Neural progenitor cell (in vitro differentiated cells): ENCODE data around the gene WNT2B. TPM values are rescaled to one million over a fixed set of nuclear protein-coding genes. Genes with fewer than 3 reads are reported as not detected.

Experiments
- DNase-seq: peaks from one replicate; pipeline ENCODE4 v3.0.0-alpha.2; 2016; ENCODE audit warnings: low spot score
- H2AFZ ChIP-seq: fragments of 200-600 bp; sonication (generic); replicated peaks from 2 replicates; pipeline ENCODE4 v1.6.1; 2016; ENCODE audit warnings: antibody characterized with exemption
- H3F3A ChIP-seq: fragments of 200-600 bp; sonication (generic); 2 replicates; pipeline ENCODE4 v1.6.1; 2016; ENCODE audit warnings: antibody characterized with exemption, low read depth
- H3K27ac ChIP-seq: fragments of 200-600 bp; sonication (generic); 2 replicates; pipeline ENCODE4 v1.5.1; 2016; ENCODE audit warnings: mild to moderate bottlenecking
- H3K27me3 ChIP-seq: fragments of 200-600 bp; sonication (generic); 2 replicates; pipeline ENCODE4 v1.6.1; 2016; ENCODE audit warnings: mild to moderate bottlenecking, moderate library complexity
- H3K36me3 ChIP-seq: fragments of 200-600 bp; sonication (generic); 2 replicates; pipeline ENCODE4 v1.5.1; 2016
- H3K4me1 ChIP-seq: fragments of 200-600 bp; sonication (generic); 2 replicates; pipeline ENCODE4 v1.6.1; 2016; ENCODE audit warnings: mixed run types
- H3K4me2 ChIP-seq: fragments of 200-600 bp; sonication (generic); 2 replicates; pipeline ENCODE4 v1.6.1; 2016
- H3K4me3 ChIP-seq: fragments of 200-600 bp; sonication (generic); 2 replicates; pipeline ENCODE4 v1.5.1; 2016
- H3K79me2 ChIP-seq: fragments of 200-600 bp; sonication (generic); 2 replicates; pipeline ENCODE4 v1.6.1; 2016; ENCODE audit warnings: low read depth
- H3K9ac ChIP-seq: fragments of 200-600 bp; sonication (generic); 2 replicates; pipeline ENCODE4 v1.6.1; 2016
- H3K9me3 ChIP-seq: fragments of 200-600 bp; sonication (generic); 2 replicates; pipeline ENCODE4 v1.5.1; 2016; ENCODE audit warnings: low read depth
- H4K20me1 ChIP-seq: fragments of 200-600 bp; sonication (generic); 2 replicates; pipeline ENCODE4 v1.6.1; 2016; ENCODE audit warnings: low read depth
- H3K27ac Mint-ChIP-seq: 3 replicates; pipeline ENCODE4 v1.8.0; 2021; ENCODE audit warnings: mixed read lengths
- H3K27me3 Mint-ChIP-seq: 2 replicates; pipeline ENCODE4 v1.8.0; 2022; ENCODE audit warnings: low read depth, mild to moderate bottlenecking, inconsistent platforms, moderate library complexity, mixed read lengths; ENCODE audit not compliant: insufficient read depth
- H3K36me3 Mint-ChIP-seq: 3 replicates; pipeline ENCODE4 v1.8.0; 2021; ENCODE audit warnings: mixed read lengths
- H3K4me1 Mint-ChIP-seq: 3 replicates; pipeline ENCODE4 v1.8.0; 2021; ENCODE audit warnings: mixed read lengths
- H3K4me3 Mint-ChIP-seq: 3 replicates; pipeline ENCODE4 v1.8.0; 2021; ENCODE audit warnings: mild to moderate bottlenecking, moderate library complexity, mixed read lengths
- H3K9me3 Mint-ChIP-seq: 3 replicates; pipeline ENCODE4 v1.8.0; 2020; ENCODE audit warnings: mixed read lengths
- EZH2 ChIP-seq: fragments of 200-600 bp; sonication (generic); IDR thresholded peaks from 2 replicates; pipeline ENCODE4 v1.6.1; 2017; ENCODE audit warnings: antibody characterized with exemption, mild to moderate bottlenecking, moderate library complexity
- EZH2phosphoT487 ChIP-seq: fragments of 200-600 bp; sonication (generic); IDR thresholded peaks from 2 replicates; pipeline ENCODE4 v1.6.1; 2017; ENCODE audit warnings: antibody characterized with exemption
- total RNA-seq: library from RNA; depleted of rRNA; stranded (reverse); fragments of >200 nt; gene quantifications from 2 replicates; pipeline ENCODE4 v1.2.3, GENCODE V29; 2015; ENCODE audit warnings: low replicate concordance
- TF ChIP-seq, protein P1 (sequence below): fragments of 200-600 bp; sonication (generic); IDR thresholded peaks from 2 replicates; pipeline ENCODE4 v1.5.1; 2017; ENCODE audit warnings: antibody characterized with exemption, mild to moderate bottlenecking

WNT2B gene
- total RNA-seq, 1 donor from 2014 or later = 1.6 TPM

DNA sequence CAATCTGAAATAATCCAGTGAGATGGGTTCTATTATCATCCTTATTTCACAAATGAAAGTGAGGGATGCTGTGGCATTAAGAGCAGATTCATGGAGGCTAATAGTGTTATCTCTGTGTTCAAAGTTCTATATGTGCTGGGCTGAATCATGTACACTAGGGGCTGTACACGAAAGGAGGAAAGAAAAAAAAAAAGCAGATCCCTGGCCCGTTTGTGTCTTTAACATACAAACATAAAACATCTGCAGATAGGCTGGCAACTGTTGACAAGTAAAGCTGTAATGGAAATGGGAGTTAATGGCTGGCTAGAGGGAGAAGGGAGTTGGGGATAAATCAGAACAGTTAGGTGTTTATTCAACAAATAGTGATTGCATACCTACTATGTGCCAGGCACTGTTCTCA is 3.1 kb downstream of the WNT2B start:
- TF ChIP-seq EZH2 = no peak
- TF ChIP-seq EZH2phosphoT487 = no peak
- TF ChIP-seq, protein P1, sequence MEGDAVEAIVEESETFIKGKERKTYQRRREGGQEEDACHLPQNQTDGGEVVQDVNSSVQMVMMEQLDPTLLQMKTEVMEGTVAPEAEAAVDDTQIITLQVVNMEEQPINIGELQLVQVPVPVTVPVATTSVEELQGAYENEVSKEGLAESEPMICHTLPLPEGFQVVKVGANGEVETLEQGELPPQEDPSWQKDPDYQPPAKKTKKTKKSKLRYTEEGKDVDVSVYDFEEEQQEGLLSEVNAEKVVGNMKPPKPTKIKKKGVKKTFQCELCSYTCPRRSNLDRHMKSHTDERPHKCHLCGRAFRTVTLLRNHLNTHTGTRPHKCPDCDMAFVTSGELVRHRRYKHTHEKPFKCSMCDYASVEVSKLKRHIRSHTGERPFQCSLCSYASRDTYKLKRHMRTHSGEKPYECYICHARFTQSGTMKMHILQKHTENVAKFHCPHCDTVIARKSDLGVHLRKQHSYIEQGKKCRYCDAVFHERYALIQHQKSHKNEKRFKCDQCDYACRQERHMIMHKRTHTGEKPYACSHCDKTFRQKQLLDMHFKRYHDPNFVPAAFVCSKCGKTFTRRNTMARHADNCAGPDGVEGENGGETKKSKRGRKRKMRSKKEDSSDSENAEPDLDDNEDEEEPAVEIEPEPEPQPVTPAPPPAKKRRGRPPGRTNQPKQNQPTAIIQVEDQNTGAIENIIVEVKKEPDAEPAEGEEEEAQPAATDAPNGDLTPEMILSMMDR = no peak
- peaks cover 31% of the 10 kb centered on the region for H3F3A ChIP-seq
- Mint-ChIP-seq H3K4me3 (peak overlapping the region; percentile 39), H3K9me3 (no peaks in the 10 kb centered on the region), H3K27ac (no peak overlapping the region), H3K4me1 (peaks cover 77% of the 10 kb centered on the region), H3K36me3 (peaks cover 20% of the 10 kb centered on the region), H3K27me3 (peaks cover 23% of the 10 kb centered on the region)
- no peaks in the 10 kb centered on the region for H3K79me2 ChIP-seq
- no peak overlapping the region for H3K27ac ChIP-seq
- peaks cover 79% of the 10 kb centered on the region for H3K27me3 ChIP-seq
- H3K4me3 ChIP-seq = no peak overlapping the region
- peaks cover 17% of the 10 kb centered on the region for H4K20me1 ChIP-seq
- H2AFZ ChIP-seq = no peak overlapping the region
- H3K9ac ChIP-seq = no peak overlapping the region
- no peak overlapping the region for H3K4me2 ChIP-seq
- peaks cover 51% of the 10 kb centered on the region for H3K4me1 ChIP-seq
- no peaks in the 10 kb centered on the region for H3K9me3 ChIP-seq
- DNase-seq = no peak
- no peaks in the 10 kb centered on the region for H3K36me3 ChIP-seq

DNA sequence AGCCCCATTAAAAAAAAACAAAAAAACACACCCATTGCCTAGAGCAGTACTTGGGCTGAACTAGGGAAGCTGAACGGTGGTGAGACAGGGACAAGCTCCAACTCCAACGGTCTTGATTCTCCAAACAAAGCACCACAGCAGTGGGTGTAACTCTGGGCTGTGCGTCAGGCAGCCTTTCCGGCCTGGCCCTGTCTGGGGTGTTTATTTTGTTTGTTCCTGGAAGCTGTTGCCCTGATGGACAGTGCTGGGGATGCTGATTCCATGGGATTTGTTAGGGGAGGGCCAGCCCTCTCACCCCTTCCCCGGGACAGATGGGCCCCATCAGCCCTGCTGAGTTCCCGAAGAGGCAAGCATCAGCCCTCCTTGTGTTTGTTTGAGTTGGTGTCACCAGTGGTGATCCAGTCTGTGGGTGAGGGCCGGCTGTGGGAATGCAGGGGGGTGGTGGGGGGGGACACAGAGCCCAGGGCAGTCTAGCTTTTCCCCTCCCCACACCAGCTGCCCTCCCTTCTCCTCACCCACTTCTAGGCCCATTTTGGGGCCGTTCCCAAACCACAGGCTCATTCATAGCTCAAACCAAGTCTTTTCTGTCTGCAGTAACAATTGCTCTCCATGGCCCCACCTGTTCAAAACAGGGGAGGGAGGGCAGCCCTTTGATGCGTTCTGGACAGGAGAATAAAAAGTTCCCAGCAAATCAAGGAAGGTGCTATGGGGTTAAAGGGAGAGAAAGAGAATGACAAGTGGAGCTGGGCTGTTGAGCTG is 4.5 kb downstream of the WNT2B start:
- H2AFZ ChIP-seq = no peak overlapping the region
- Mint-ChIP-seq H3K27ac (peak overlapping the region; percentile 83), H3K4me3 (peak overlapping the region; percentile 34), H3K4me1 (peaks cover 82% of the 10 kb centered on the region), H3K27me3 (peaks cover 28% of the 10 kb centered on the region), H3K36me3 (peaks cover 33% of the 10 kb centered on the region), H3K9me3 (no peaks in the 10 kb centered on the region)
- H3F3A ChIP-seq = peaks cover 23% of the 10 kb centered on the region
- TF ChIP-seq, protein P1 = no peak
- TF ChIP-seq EZH2phosphoT487 (no peak), EZH2 (no peak)
- H3K79me2 ChIP-seq = no peaks in the 10 kb centered on the region
- peaks cover 69% of the 10 kb centered on the region for H3K27me3 ChIP-seq
- DNase-seq = no peak
- H3K27ac ChIP-seq = no peak overlapping the region
- no peak overlapping the region for H3K4me3 ChIP-seq
- no peaks in the 10 kb centered on the region for H3K9me3 ChIP-seq
- H3K4me2 ChIP-seq = no peak overlapping the region
- peaks cover 47% of the 10 kb centered on the region for H3K4me1 ChIP-seq
- H3K36me3 ChIP-seq = no peaks in the 10 kb centered on the region
- peaks cover 18% of the 10 kb centered on the region for H4K20me1 ChIP-seq
- H3K9ac ChIP-seq = no peak overlapping the region

DNA sequence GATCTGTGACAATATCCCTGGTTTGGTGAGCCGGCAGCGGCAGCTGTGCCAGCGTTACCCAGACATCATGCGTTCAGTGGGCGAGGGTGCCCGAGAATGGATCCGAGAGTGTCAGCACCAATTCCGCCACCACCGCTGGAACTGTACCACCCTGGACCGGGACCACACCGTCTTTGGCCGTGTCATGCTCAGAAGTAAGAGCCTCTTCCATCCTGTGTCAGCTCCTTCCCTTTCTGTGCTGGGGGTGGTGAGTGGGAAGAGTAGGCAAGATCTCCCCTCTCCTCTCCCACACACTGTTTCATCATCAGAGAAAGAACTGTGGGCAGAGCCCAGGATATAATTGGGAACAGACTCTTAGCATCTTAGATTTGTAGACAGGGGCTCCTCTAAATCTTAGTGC is 6.1 kb downstream of the WNT2B start:
- Histone ChIP-seq H3K36me3 (no peaks in the 10 kb centered on the region), H3K9me3 (no peaks in the 10 kb centered on the region), H3K9ac (no peak overlapping the region), H3F3A (peaks cover 13% of the 10 kb centered on the region), H4K20me1 (peaks cover 18% of the 10 kb centered on the region), H3K4me1 (peaks cover 44% of the 10 kb centered on the region), H2AFZ (no peak overlapping the region), H3K27ac (no peak overlapping the region), H3K4me3 (no peak overlapping the region), H3K79me2 (no peaks in the 10 kb centered on the region), H3K27me3 (peaks cover 53% of the 10 kb centered on the region), H3K4me2 (peak overlapping the region; percentile 73)
- Mint-ChIP-seq H3K4me3 (peak overlapping the region; percentile 62), H3K27ac (peak overlapping the region; percentile 83), H3K27me3 (peaks cover 25% of the 10 kb centered on the region), H3K9me3 (no peaks in the 10 kb centered on the region), H3K4me1 (peaks cover 76% of the 10 kb centered on the region), H3K36me3 (peaks cover 33% of the 10 kb centered on the region)
- no peak for DNase-seq
- TF ChIP-seq, protein P1 = no peak
- TF ChIP-seq EZH2phosphoT487 = no peak
- TF ChIP-seq EZH2 = no peak
